Ammon's horn (tissue), 1 donor: ENCODE results near the gene PPM1L.
A peak's percentile ranks its signal among the peaks of the same experiment; 100 is the strongest.

Experiments used
- DNase-seq: peaks from one replicate; pipeline ENCODE4 v3.0.0-alpha.2; 2016; ENCODE audit warnings: low spot score

The PPM1L gene

DNA sequence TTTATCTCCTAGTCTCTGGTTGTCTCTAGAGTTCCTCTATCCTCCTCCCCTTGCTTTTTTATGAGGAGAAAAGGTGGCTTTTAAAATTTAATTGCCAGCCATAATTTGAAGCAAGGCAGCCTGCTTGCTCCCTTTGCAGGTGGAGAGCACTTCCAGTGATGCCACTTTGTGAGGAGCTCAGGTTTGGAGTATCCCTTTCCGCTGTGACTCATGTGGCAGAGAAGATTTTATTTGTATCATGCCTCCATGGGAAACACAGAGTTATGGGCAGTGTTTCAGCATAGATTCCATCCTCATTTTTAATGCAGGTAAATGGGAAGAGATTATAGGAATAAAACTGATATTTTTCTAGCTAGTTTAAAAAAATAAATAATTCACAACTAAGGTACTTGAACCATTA lies 7.0 kb downstream of the PPM1L start:
- no peak for DNase-seq

DNA sequence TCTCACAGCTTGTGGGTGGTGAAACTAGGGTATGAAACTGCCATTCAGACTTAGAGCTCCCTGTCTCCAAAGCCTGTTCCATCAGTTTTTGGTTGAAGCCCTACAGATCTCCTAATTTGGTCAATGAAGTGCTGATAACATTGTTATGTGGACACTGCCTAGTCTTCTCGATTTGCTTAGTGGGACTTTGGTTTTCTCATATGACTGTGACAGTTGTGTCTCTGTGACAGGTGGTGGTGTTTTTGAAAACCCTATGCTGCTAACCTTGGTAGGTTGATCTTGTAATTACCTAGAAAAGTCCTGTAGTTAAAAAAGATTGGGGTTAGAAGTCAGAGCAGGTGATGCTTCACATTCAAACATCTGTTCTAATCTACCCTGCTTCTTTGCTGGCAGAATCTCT lies 9.2 kb downstream of the PPM1L start:
- no peak for DNase-seq

DNA sequence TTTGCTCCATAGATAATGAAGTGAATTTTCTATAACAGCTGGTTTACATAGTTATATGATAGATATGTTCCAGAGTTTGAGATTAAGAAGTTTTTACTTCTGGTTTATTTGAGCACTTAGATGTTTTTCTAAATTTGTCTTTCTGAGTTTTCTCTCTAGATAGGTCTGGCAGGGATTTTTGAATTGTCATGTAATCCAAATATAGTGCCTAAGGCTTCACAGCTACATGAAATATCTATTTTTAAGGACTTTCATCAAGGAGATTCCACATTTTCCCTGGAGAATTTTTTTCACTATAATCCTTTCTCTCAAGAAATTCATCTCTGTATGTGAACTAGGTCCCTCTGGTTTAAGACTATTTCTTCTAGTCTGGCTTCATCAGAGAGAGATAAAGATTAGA lies 12.0 kb downstream of the PPM1L start:
- no peak for DNase-seq

DNA sequence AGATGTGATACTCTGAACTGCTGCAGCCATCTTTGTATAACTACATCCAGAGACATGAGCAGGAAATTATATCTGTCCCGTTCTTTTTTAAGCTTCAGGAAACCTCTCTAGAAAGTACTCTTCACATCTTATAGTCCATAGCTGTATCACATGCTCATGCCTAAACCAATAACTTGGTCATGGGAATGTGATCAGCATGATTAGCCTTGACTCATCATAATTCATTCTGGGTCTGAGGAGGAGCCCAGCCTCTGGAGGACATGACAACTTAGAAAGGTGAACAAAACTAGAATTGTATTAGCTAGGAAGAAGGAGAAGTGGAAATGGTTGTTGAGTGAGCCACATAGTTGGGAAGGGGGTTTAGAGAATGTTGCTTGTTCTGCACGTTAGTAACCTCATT lies 12.9 kb downstream of the PPM1L start:
- DNase-seq: no peak

DNA sequence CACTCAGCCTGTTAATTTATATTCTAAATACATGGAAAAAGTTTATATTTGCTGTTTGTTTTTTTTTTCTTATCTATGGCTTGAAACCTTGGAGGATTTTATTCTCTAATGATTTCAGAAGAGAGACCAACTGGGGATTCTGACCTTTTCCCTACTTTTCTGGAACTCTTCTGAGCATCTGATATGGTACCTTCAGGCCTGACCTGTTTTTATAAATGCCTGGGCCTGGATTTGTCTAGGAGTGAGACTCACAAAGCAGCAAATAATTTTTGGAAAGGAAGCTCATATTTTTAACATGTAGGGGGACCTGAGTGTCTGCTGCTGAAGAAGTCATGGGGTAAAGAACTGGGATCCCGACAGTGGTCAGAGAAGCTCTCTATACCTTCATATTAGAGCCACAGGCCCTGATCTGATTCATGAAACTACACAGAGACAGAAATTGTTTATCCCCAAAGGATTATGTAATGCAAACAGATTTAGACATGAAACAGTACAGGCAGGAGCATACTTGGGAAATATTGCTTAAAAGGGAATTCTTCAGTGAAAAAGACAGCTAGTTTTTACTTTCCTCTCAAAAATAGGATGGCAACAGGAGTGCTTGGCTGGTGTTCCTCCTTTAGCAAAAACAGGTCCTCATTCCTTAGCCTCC lies 15.9 kb downstream of the PPM1L start:
- DNase-seq: no peak

DNA sequence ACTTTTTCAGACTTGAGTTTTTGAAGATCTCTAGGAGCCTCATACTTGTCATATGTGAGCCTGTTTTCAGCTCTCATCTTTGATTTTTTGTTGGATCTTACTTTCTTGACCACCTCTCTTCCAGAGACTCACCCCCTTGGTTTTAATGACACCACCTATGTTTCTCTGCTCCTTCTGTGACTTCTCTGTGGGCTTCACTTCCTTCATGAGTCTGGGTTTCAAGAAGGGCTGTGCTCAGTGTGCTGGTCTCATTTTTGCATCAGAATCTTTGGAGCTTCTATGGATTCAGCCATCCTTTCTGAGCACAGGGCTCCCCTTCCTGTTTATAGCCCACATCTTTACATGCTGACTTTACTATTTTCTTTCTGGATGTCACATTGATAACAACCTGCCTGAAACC lies 17.7 kb downstream of the PPM1L start:
- no peak for DNase-seq

DNA sequence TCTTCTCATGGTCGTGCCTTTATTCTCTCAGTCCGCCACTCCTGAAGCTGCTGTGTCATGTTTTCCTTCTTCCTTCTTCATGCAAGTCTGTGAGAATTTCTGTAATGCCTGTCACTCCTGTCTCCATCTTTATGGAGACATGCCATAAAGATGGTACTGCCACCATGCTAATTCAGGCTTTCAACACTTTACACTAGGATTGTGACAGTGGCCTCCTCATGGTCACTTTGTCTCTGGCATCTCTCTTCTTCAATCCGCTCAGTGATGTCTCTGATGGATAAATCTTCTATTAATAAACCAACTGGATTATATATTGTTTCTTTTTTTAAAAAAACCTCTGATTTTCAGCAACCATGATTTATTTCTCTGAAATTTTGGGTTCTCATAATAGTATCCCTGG lies 18.1 kb downstream of the PPM1L start:
- no peak for DNase-seq

DNA sequence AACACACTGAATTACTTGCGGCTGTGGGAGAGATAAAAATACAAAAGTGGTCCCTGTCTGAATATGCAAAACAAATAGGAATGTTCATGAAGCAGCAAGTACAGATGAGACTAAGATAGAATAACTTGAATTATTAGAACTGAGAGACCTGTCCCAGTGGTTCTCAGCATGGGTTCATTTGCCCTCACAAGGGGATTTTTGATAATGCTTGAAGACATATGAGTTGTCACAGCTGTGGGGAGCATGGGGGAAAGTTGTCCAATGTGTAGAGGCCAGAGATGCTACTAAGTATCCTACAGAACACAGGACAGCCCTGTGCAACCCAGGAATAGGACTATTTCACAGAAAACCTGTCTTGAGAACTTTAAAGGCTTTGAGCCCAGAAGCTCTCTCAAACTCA lies 22.4 kb downstream of the PPM1L start:
- DNase-seq: no peak

DNA sequence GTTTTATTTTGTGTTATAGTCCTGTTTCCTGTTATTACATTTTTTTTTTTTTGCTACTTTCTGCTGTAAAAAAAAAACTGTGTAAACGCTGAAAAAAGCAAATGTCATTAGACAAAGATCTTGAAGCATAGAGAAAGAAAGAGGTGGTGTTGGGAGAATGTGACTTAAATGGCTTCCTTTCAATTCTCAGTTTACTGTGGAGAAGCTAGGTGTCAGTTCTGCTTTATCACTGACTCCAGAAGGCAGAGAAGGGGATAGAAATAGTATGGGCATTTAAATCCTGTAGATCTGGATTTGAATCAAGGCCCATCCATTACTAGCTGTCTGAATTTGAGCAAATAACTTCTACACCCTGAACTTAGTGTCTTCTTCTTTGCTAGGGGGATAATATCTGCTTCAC lies 23.0 kb downstream of the PPM1L start:
- no peak for DNase-seq

DNA sequence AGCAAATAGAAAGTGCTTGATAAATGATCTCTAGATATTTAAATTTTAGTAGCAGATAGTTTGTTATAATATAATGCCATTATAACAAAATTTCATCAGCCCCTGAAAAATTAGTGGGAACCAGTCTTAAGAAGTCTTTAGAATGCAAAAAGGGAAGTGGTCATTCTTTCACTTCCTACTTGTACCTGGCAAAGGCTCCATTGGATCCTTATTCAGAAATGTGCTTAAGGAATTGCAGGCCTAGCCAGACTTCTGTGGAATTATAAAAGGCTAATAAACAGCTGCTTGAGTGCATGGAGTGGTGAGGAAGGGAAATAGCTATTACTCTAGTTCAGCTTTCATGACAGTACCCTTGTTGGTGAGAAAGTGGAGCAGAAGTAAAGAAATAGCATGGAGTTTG lies 24.2 kb downstream of the PPM1L start:
- peak; percentile 16 for DNase-seq

DNA sequence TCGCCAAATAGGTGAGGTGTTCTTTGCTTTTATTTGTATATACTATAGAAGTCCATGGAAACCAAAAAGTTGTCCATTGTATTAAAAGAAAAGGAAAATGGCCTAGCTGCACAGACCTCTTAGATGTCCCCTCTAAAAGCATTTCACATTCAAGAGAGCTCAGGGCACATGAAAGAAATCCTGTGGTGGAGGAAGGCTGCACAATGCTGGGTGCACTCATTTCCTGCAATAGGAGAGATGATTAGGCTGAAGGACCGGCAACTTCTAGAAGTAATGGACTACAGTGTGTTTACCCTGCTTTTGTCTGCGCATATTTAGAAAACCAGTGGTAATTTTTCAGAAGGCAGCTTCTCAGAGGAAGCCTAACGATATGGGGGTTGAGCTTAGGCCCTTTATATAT lies 25.4 kb downstream of the PPM1L start:
- no peak for DNase-seq

DNA sequence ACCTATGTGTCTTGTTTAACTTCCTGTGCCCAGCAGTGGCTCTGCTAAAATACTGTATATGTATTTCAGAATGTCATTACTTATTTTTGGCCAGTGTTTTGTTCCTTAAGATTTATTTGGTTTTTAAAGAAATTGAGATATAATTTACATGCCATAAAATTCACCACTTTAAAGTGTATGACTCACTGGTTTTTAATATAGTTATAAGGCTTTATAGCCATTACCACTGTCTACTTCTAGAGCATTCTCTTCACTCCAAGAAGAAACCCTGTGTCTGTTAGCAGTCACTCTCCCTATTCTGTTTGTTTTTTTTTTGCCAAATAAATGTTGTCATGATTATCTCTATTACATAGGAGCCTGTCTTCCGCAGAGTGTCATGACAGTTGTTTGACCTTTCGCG lies 25.8 kb downstream of the PPM1L start:
- no peak for DNase-seq

DNA sequence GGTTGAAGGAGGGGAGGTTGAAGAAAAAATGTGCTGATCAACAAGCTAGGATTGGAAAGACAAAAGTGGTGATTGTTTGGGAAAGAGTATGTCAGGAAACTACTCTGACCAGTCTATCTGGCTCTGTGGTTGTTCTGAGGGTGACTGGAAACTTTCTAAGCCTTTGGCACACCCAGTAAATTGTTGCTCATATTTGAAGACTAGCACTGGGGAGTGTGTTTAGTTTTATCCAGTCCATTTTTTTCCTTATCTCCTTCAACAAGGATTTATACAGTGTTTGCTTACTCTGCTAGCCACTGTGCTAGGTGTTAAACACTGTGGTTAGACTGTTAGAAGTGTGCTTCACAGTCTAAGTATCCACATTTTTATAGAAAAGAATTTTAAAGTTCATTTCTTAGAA lies 28.8 kb downstream of the PPM1L start:
- no peak for DNase-seq

DNA sequence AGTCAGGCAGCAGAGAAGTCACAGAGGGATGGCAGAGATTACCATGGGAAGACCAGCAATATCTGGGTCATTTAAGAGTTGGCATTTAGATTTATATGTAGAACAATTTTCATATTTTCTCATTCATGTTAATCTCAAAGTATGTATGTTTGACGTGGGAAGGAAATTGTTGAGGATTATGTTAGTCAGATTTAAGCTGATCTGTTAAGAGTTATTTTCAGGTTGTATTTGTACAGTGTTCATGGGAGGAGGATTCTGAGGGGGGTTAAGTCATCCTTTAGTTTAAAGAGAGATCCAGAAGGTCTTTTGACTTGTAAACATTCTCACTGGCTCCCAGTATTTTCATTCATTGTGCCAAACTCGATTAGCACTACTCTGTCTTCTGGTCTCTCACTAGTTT lies 34.7 kb downstream of the PPM1L start:
- no peak for DNase-seq

DNA sequence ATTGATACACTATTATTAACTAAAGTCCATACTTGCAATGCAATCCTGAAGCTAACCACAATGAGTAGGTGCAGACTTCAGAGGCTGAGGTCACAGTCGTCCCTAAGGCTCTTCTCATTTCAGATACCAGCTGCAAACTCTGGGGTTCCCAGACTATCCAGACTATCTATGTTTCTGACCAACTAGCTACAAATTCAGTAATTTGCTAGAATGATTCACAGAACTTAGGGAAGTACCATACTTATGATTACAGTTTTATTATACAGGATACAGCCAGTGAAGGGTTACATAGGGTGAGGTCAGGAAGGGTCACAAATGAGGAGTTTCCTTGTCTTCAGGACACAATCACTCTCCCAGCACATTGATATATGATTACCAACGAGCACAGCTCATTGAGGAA lies 36.5 kb downstream of the PPM1L start:
- DNase-seq: no peak

DNA sequence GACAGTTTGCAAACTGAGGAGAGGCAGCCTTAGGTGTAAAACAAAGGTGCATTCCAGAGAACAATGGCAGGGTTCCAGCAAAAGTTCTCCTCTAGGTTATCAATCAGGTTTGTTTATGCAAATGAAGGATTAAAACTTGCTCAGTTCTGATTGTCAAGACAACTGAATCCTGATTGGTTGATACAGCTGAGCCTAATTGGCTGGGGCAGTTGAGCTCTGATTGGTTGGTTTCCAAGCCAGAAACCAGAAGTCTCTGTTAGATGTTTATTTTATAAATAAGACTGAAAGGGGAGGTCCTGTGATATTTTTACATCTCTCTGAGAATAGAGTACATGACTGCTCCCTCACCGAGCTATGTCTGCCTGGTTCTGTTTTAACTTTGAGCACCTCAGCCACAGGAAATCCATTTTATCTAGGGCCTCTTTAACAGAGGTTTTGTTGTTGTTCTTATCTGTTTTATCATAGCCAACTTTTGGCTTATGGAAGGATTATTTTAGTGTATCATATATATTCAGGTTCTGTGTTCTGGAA lies 37.8 kb downstream of the PPM1L start:
- DNase-seq: no peak

DNA sequence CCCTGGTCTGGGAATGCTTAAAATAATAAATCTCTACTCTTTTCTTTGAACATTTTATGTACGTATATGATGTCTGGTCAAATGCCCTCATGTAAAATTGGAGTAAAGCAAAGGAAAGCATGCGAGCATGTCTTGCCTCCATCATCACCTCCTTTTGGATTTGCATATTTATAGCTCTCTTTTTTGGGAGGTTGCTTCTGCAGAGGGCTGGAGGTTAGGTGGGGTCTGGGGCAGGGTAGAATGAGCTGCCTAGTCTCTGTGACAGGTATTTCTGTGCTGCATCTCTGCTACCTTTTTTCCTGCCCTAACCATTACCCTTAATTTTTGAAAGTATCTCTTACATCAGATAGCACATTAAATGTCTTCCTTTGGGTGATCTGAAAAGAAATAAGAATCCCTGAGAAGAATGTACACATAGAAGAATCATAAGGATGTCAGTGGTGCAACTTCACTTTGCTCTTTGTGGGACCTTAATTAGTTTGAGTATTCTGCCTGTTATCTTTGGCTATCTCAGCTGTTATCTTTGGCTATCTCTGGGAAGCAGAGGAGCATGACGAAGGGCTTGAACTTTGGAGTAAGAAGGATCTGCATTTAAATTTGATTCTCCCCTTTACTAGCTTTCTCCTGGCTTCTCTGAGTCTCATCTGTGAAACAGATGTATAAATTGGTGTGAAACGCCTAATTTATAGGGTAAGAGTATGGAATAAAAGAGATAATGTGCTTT lies 40.2 kb downstream of the PPM1L start:
- DNase-seq: no peak

DNA sequence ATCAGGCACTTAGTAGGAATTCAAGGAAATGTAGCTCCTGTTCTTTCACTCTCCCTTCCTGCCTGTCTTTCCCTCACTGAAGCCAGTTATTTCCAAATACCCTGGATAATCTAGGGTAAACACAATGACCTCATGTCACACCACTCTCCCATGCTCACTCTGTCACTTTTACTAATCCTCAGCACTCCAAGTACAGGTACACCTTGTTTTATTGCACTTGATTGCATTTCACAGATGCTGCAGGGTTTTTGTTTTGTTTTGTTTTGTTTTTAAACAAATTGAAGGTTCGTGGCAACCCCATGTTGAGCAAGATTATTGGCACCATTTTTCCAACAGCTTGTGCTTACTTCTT lies 40.8 kb downstream of the PPM1L start:
- DNase-seq: no peak

DNA sequence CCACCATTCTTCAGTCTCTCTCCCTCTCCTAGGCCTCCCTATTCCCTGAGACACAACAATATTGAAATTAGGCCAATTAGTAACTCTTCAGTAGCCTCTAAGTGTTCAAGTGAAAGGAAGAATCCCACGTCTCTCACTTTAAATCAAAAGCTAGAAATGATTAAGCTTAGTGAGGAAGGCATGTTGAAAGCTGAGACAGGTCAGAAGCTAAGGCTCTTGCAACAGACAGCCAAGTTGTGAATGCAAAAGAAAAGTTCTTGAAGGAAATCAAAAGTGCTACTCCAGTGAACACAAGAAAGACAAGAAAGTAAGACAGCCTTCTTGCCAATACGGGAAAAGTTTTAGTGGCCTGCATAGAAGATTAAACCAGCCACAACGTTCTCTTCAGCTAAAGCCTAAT lies 41.3 kb downstream of the PPM1L start:
- DNase-seq: no peak

DNA sequence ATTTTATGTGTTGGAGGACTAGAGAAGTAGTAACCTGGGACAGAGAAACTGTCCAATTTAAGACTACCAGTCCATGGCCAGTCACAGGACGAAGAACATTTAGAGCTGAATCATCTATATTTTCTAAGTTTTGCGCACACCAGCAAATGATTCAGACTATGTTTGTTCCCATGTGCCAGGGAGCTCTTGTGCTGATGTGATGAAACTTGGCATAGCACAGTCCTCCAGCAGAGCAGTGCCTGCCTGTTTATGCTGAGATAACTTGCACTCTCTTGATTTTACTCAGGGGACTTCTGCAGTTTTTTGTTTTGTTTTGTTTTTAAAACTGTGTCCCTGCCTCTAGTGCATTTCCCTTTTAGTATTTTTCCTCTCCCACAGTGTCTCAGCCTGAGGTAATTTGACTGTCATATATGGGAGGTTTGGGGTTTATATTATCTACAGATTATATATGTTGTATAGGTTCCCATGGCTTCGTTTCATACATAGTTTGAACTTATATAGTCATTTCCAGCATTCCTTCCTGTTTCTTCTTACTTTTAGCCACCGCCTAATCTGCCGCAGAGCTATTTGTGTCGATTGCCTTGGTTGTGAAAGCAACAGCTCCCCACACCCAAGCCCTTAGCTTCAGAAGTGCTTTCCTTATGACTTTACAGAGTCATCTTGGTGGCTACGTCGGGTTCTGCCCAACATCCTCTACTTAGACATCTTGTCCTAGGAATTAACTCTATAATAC lies 45.5 kb downstream of the PPM1L start:
- DNase-seq: peak; percentile 69

DNA sequence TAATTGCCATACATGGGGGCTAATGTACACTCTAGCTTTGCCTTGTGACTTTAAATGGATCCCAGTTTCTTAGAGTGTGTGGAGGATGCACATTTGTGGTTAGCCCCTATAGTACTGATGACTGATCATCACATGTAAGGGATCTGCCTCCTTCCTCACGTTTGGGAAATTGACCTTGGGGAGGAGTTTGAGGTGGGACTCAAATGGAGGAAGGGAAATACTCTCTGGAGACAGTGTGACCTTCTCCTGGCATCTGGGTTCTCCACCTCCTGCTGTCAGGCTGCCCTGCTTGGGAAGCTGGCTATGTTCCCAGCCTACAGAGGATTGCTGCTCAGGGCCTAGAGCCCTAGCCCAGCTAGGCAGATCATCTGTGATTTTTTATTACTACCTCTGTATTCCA lies 48.7 kb downstream of the PPM1L start:
- peak; percentile 45 for DNase-seq

DNA sequence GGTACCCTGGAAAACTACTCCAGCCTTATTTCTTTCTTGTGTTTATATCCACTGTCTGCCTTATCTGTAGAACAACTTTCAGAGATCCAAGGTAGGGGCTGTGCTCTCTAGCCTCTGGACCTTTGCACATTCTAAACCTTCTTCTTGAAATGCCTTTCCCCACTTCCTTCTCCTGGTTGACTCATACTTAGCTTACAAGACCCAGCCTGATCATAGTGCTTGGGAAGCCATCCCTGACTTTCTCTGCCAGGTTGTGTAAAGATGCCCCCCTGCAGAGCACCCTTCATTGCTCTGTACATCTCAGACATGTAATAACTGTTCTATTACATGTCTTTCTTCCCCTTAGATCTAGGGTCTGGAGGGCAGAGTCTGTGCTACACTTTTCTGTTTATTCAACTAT lies 50.1 kb downstream of the PPM1L start:
- no peak for DNase-seq

DNA sequence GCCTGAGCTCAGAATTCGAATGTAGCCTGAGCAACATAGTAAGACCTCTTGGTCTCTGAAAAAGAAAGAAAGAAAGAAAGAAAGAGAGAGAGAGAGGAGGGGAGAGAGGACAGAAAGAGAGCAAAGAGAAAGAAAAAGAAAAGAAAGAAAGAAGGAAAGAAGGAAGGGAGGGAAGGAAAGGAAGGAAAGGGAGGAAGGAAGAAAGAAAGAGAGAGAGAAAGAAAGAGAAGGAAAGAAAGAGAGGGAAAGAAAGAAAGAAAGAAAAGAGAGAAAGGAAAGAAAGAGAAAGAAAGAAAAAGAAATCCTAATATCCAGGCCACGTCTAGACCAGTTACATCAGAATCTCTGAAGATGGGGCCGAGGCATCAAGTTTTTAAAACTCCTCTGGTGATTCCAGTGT lies 50.7 kb downstream of the PPM1L start:
- DNase-seq: no peak
